ENCODE results near the gene POU4F3.

POU4F3 gene

GRCh38 chr5:146302406-146302805 is 36.2 kb upstream of the POU4F3 start:
- ChIA-PET POLR2A (ENCODE audit: low non-redundant PET) (no interaction called here), CTCF (no interaction called here)
- no peak for TF ChIP-seq CTCF (conservative IDR thresholded peaks at IDR 0.05; ENCODE audit: low read depth)
- no peak overlapping the region for H3K27ac ChIP-seq
- no peak for DNase-seq (ENCODE audit: low spot score)

- no peak for TF ChIP-seq CTCF (conservative IDR thresholded peaks at IDR 0.05; ENCODE audit: low read depth)
- no peak for DNase-seq (ENCODE audit: low spot score)
- ChIA-PET CTCF (no interaction called here), POLR2A (ENCODE audit: low non-redundant PET) (no interaction called here)
- no peak overlapping the region for H3K27ac ChIP-seq
Measured at GRCh38 chr5:146306838-146307237, 31.8 kb upstream of the POU4F3 start.

- no peak overlapping the region for H3K27ac ChIP-seq
- DNase-seq (ENCODE audit: low spot score), result no peak
- ChIA-PET POLR2A (ENCODE audit: low non-redundant PET) (no interaction called here), CTCF (interaction anchor here (0.8 kb wide), 1 partner anchor 720 kb away, joined by 3 read pairs; no protein-coding TSS in a partner anchor)
- no peak for TF ChIP-seq CTCF (conservative IDR thresholded peaks at IDR 0.05; ENCODE audit: low read depth)
Measured at GRCh38 chr5:146307796-146308195, 30.8 kb upstream of the POU4F3 start.

- no peak for DNase-seq (ENCODE audit: low spot score)
- ChIA-PET POLR2A (ENCODE audit: low non-redundant PET) (no interaction called here), CTCF (interaction anchor here (0.6 to 1.0 kb wide), 2 partner anchors 28 to 117 kb away, joined by 3 read pairs; partner anchors contain the start of gene POU4F3)
- H3K27ac ChIP-seq, result no peak overlapping the region
- TF ChIP-seq CTCF (conservative IDR thresholded peaks at IDR 0.05; ENCODE audit: low read depth), result no peak
Measured at GRCh38 chr5:146310540-146310939, 28.1 kb upstream of the POU4F3 start.

DNA sequence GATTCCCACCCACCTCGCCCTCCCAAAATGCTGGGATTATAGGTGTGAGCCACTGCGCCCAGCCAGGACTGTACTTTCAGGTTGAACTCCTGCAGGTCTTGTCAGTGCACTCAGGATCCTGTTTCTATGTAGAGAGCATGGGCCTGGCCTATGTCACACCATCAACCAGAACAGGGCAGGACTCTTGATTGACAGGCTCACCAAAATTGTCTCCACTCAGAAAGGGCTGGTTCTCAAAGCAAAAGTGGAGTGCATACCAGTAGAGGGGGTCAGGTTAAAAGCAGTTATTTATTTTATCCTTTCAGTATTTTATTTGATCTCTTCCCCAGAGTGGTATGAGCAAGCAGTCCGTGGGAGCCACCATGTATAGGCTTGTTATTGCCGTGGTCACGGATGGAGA is 27.4 kb upstream of the POU4F3 start:
- TF ChIP-seq CTCF (conservative IDR thresholded peaks at IDR 0.05; ENCODE audit: low read depth), result no peak
- CTCF ChIA-PET, result interaction anchor here (0.6 kb wide), 1 partner anchor 27 kb away, joined by 3 read pairs; the partner anchor contains the start of gene POU4F3
- H3K27ac ChIP-seq, result no peak overlapping the region
- POLR2A ChIA-PET (ENCODE audit: low non-redundant PET), result no interaction called here
- DNase-seq (ENCODE audit: low spot score), result no peak

GRCh38 chr5:146313027-146313426 is 25.6 kb upstream of the POU4F3 start:
- DNase-seq (ENCODE audit: low spot score), result no peak
- no peak overlapping the region for H3K27ac ChIP-seq
- no peak for TF ChIP-seq CTCF (conservative IDR thresholded peaks at IDR 0.05; ENCODE audit: low read depth)
- POLR2A ChIA-PET (ENCODE audit: low non-redundant PET), result no interaction called here
- CTCF ChIA-PET, result interaction anchor here (0.7 kb wide), 1 partner anchor 1385 kb away, joined by 4 read pairs; no protein-coding TSS in a partner anchor

DNA sequence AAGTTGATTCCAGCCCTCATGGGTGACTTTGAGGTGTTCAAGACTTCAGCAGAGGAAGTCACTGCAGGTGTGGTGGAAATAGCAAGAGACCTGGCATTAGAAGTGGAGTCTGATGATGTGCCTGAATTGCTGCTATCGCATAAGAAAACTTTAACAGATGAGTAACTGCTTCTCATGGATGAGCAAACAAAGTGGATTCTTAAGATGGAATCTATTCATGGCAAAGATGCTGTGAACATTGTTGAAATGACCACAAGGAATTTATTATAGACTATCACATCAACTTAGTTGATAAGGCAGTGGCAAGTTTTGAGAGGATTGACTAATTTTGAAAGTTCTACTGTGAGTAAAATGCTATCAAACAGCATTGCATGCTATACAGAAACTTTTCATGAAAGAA is 17.1 kb upstream of the POU4F3 start:
- CTCF ChIA-PET, result no interaction called here
- H3K27ac ChIP-seq, result no peak overlapping the region
- no peak for DNase-seq (ENCODE audit: low spot score)
- POLR2A ChIA-PET (ENCODE audit: low non-redundant PET), result no interaction called here
- TF ChIP-seq CTCF (conservative IDR thresholded peaks at IDR 0.05; ENCODE audit: low read depth), result no peak
